MM.1S (cell line): ENCODE measurements around the gene PIEZO2.

Experiments
- DNase-seq: peaks from one replicate; pipeline ENCODE4 v3.0.0-alpha.2; 2015
- H2AFZ ChIP-seq: fragments of 300-600 bp; sonication (generic); 2 replicates; pipeline ENCODE4 v1.6.0; 2016; ENCODE audit warnings: antibody characterized with exemption, low read length
- H3F3A ChIP-seq: fragments of 300-600 bp; sonication (generic); 2 replicates; pipeline ENCODE4 v1.6.1; 2016; ENCODE audit warnings: mild to moderate bottlenecking, antibody characterized with exemption, low read length, moderate library complexity, mixed read lengths; ENCODE audit not compliant: insufficient read depth
- H3K27ac ChIP-seq: fragments of 300-600 bp; sonication (generic); 2 replicates; pipeline ENCODE4 v1.5.1; 2016; ENCODE audit warnings: mild to moderate bottlenecking, low read length
- H3K27me3 ChIP-seq: fragments of 300-600 bp; sonication (generic); replicated peaks from 2 replicates; pipeline ENCODE4 v1.6.0; 2016; ENCODE audit warnings: low read length; ENCODE audit not compliant: insufficient read depth
- H3K36me3 ChIP-seq: fragments of 300-600 bp; sonication (generic); replicated peaks from 2 replicates; pipeline ENCODE4 v1.6.1; 2016; ENCODE audit warnings: mild to moderate bottlenecking, low read length, mixed read lengths; ENCODE audit not compliant: insufficient read depth
- H3K4me1 ChIP-seq: fragments of 300-600 bp; sonication (generic); 2 replicates; pipeline ENCODE4 v1.6.1; 2016; ENCODE audit warnings: low read length, mixed read lengths
- H3K4me2 ChIP-seq: fragments of 300-600 bp; sonication (generic); 2 replicates; pipeline ENCODE4 v1.6.0; 2016; ENCODE audit warnings: low read depth, low read length
- H3K4me3 ChIP-seq: fragments of 300-600 bp; sonication (generic); 2 replicates; pipeline ENCODE4 v1.5.1; 2016; ENCODE audit warnings: low read length, mixed read lengths
- H3K79me2 ChIP-seq: fragments of 300-600 bp; sonication (generic); 2 replicates; pipeline ENCODE4 v1.6.1; 2016; ENCODE audit warnings: mixed run types, low read length, mixed read lengths
- H3K9ac ChIP-seq: fragments of 300-600 bp; sonication (generic); 2 replicates; pipeline ENCODE4 v1.6.1; 2016; ENCODE audit warnings: low read length, mixed read lengths
- H3K9me2 ChIP-seq: fragments of 300-600 bp; sonication (generic); replicated peaks from 2 replicates; pipeline ENCODE4 v1.6.1; 2016; ENCODE audit warnings: mild to moderate bottlenecking, low read length, mixed read lengths; ENCODE audit not compliant: insufficient read depth
- H3K9me3 ChIP-seq: fragments of 300-600 bp; sonication (generic); replicated peaks from 2 replicates; pipeline ENCODE4 v1.6.1; 2016; ENCODE audit warnings: mild to moderate bottlenecking, low read length, mixed read lengths; ENCODE audit not compliant: insufficient read depth
- H4K20me1 ChIP-seq: fragments of 300-600 bp; sonication (generic); 2 replicates; pipeline ENCODE4 v1.6.1; 2016; ENCODE audit warnings: mild to moderate bottlenecking, low read length, moderate library complexity, mixed read lengths; ENCODE audit not compliant: insufficient read depth
- CTCF ChIP-seq: fragments of 300-600 bp; sonication (generic); IDR thresholded peaks from 2 replicates; pipeline ENCODE4 v1.5.1; 2016; ENCODE audit warnings: antibody characterized with exemption, low read length, mixed read lengths
- EZH2 ChIP-seq: fragments of 300-600 bp; sonication (generic); optimal IDR thresholded peaks from 2 replicates; pipeline ENCODE3; 2017; ENCODE audit warnings: low read depth, mild to moderate bottlenecking, antibody characterized with exemption, low read length, mixed read lengths
- EZH2phosphoT487 ChIP-seq: fragments of 300-600 bp; sonication (generic); IDR thresholded peaks from 2 replicates; pipeline ENCODE4 v1.6.1; 2018; ENCODE audit warnings: antibody characterized with exemption, low read length

The PIEZO2 gene

GRCh38 chr18:11178951-11179549 is 29.7 kb upstream of the PIEZO2 start:
- DNase-seq: no peak
- no peak overlapping the region for H3K4me3 ChIP-seq
- no peaks in the 10 kb centered on the region for H3K9me3 ChIP-seq
- no peaks in the 10 kb centered on the region for H3F3A ChIP-seq
- no peaks in the 10 kb centered on the region for H3K36me3 ChIP-seq
- H3K9me2 ChIP-seq: no peaks in the 10 kb centered on the region
- H3K27me3 ChIP-seq: no peaks in the 10 kb centered on the region
- no peaks in the 10 kb centered on the region for H3K79me2 ChIP-seq
- H2AFZ ChIP-seq: no peak overlapping the region
- H3K4me1 ChIP-seq: no peaks in the 10 kb centered on the region
- no peak overlapping the region for H3K27ac ChIP-seq
- H3K4me2 ChIP-seq: no peak overlapping the region
- H3K9ac ChIP-seq: no peak overlapping the region
- H4K20me1 ChIP-seq: no peaks in the 10 kb centered on the region
- TF ChIP-seq CTCF (no peak), EZH2phosphoT487 (no peak), EZH2 (no peak)

- TF ChIP-seq CTCF (no peak), EZH2 (no peak), EZH2phosphoT487 (no peak)
- Histone ChIP-seq H3K4me2 (no peak overlapping the region), H3K4me1 (no peaks in the 10 kb centered on the region), H3K4me3 (no peak overlapping the region), H3K27ac (no peak overlapping the region), H2AFZ (no peak overlapping the region), H3K27me3 (no peaks in the 10 kb centered on the region), H3F3A (no peaks in the 10 kb centered on the region), H3K9ac (no peak overlapping the region), H3K36me3 (no peaks in the 10 kb centered on the region), H4K20me1 (no peaks in the 10 kb centered on the region), H3K9me3 (no peaks in the 10 kb centered on the region), H3K9me2 (no peaks in the 10 kb centered on the region), H3K79me2 (no peaks in the 10 kb centered on the region)
- DNase-seq: no peak
Observed at GRCh38 chr18:11177382-11177781, 28.0 kb upstream of the PIEZO2 start.

- no peak overlapping the region for H2AFZ ChIP-seq
- no peaks in the 10 kb centered on the region for H4K20me1 ChIP-seq
- no peaks in the 10 kb centered on the region for H3K27me3 ChIP-seq
- H3K79me2 ChIP-seq: no peaks in the 10 kb centered on the region
- no peak overlapping the region for H3K9ac ChIP-seq
- H3K27ac ChIP-seq: no peak overlapping the region
- H3K9me2 ChIP-seq: no peaks in the 10 kb centered on the region
- H3K4me1 ChIP-seq: no peaks in the 10 kb centered on the region
- no peaks in the 10 kb centered on the region for H3K9me3 ChIP-seq
- no peaks in the 10 kb centered on the region for H3F3A ChIP-seq
- H3K4me2 ChIP-seq: no peak overlapping the region
- no peak overlapping the region for H3K4me3 ChIP-seq
- DNase-seq: no peak
- no peaks in the 10 kb centered on the region for H3K36me3 ChIP-seq
- TF ChIP-seq CTCF: no peak
Observed at GRCh38 chr18:11176481-11176881, 27.1 kb upstream of the PIEZO2 start.
